ENCODE measurements around the gene SYTL3. TPM values are rescaled to one million over a fixed set of nuclear protein-coding genes. Genes with fewer than 3 reads are reported as not detected.

Gene SYTL3
- total and polyA plus RNA-seq, 2 experiments from 2014 or later = 0.07 TPM; not detected in 1

GRCh38 chr6:158706369-158706982 lies 56.6 kb downstream of the SYTL3 start:
- Mint-ChIP-seq H3K27me3 (ENCODE audit: insufficient read depth, low read depth, poor library complexity) (peaks cover 4% of the 10 kb centered on the region), H3K4me1 (peaks cover 7% of the 10 kb centered on the region), H3K27ac (no peak overlapping the region), H3K36me3 (ENCODE audit: low read depth) (no peaks in the 10 kb centered on the region), H3K9me3 (no peaks in the 10 kb centered on the region), H3K4me3 (no peak overlapping the region)
- no peak overlapping the region for H2AFZ ChIP-seq
- H3K36me3 ChIP-seq (ENCODE audit: insufficient read depth) = no peaks in the 10 kb centered on the region
- H3K4me2 ChIP-seq = no peak overlapping the region
- no peaks in the 10 kb centered on the region for H4K20me1 ChIP-seq (replicated peaks; ENCODE audit: insufficient read depth)
- no peaks in the 10 kb centered on the region for H3K4me1 ChIP-seq (ENCODE audit: insufficient read depth)
- peak; percentile 53 for ATAC-seq
- TF ChIP-seq JUNB (IDR thresholded peaks at IDR 0.05; ENCODE audit: unreplicated experiment) (no peak), CTCF (conservative IDR thresholded peaks at IDR 0.05; ENCODE audit: low read depth in 2 of 2) (peak; percentile 56 to 57)
- no peak overlapping the region for H3K4me3 ChIP-seq
- no peaks in the 10 kb centered on the region for H3K9me2 ChIP-seq (ENCODE audit: insufficient read depth)
- H3K79me2 ChIP-seq (replicated peaks; ENCODE audit: insufficient read depth) = no peaks in the 10 kb centered on the region
- H3K27ac ChIP-seq (ENCODE audit: low read depth) = no peak overlapping the region
- peak; percentile 73 for DNase-seq (ENCODE audit: low spot score)
- no peaks in the 10 kb centered on the region for H3F3A ChIP-seq (replicated peaks; ENCODE audit: low read depth)
- H3K27me3 ChIP-seq (ENCODE audit: insufficient read depth) = no peaks in the 10 kb centered on the region

- Histone ChIP-seq H3K4me2 (no peak overlapping the region), H3K27ac (ENCODE audit: low read depth) (no peak overlapping the region), H3K79me2 (replicated peaks; ENCODE audit: insufficient read depth) (no peaks in the 10 kb centered on the region), H4K20me1 (replicated peaks; ENCODE audit: insufficient read depth) (no peaks in the 10 kb centered on the region), H2AFZ (no peak overlapping the region), H3K9me2 (ENCODE audit: insufficient read depth) (no peaks in the 10 kb centered on the region), H3K4me3 (no peak overlapping the region), H3K4me1 (ENCODE audit: insufficient read depth) (no peaks in the 10 kb centered on the region), H3F3A (replicated peaks; ENCODE audit: low read depth) (no peaks in the 10 kb centered on the region), H3K36me3 (ENCODE audit: insufficient read depth) (no peaks in the 10 kb centered on the region), H3K27me3 (ENCODE audit: insufficient read depth) (no peaks in the 10 kb centered on the region)
- ATAC-seq (0 out of 3 replicates have a peak, but pooled peaks have one; percentile 5), DNase-seq (ENCODE audit: low spot score) (no peak)
- no peak overlapping the region for H3K27ac Mint-ChIP-seq
- peaks cover 4% of the 10 kb centered on the region for H3K27me3 Mint-ChIP-seq (ENCODE audit: insufficient read depth, low read depth, poor library complexity)
- peaks cover 7% of the 10 kb centered on the region for H3K4me1 Mint-ChIP-seq
- H3K36me3 Mint-ChIP-seq (ENCODE audit: low read depth) = no peaks in the 10 kb centered on the region
- no peaks in the 10 kb centered on the region for H3K9me3 Mint-ChIP-seq
- H3K4me3 Mint-ChIP-seq = no peak overlapping the region
- TF ChIP-seq ZNF331 (CRISPR knock-in tag; IDR thresholded peaks at IDR 0.05; ENCODE audit: low read depth) = no peak
- TF ChIP-seq JUNB (IDR thresholded peaks at IDR 0.05; ENCODE audit: unreplicated experiment) = no peak
- no peak for TF ChIP-seq CTCF (conservative IDR thresholded peaks at IDR 0.05; ENCODE audit: low read depth in 2 of 2)
- TF ChIP-seq ETS1 (IDR thresholded peaks at IDR 0.05) = no peak
- TF ChIP-seq EZH2 (IDR thresholded peaks at IDR 0.05; ENCODE audit: low read depth, unreplicated experiment) = no peak
- no peak for TF ChIP-seq POLR2AphosphoS5 (IDR thresholded peaks at IDR 0.05; ENCODE audit: low read depth)
- TF ChIP-seq STAT1 (IDR thresholded peaks at IDR 0.05; ENCODE audit: unreplicated experiment) = no peak
- TF ChIP-seq ZNF462 (CRISPR knock-in tag; IDR thresholded peaks at IDR 0.05) = no peak
Observed at GRCh38 chr6:158707120-158707820, 57.4 kb downstream of the SYTL3 start.
